Tracheal epithelial cell (primary cell): ENCODE results near the gene FOXL3. TPM values are rescaled to one million over a fixed set of nuclear protein-coding genes. Genes with fewer than 3 reads are reported as not detected.

Source experiments
- total RNA-seq: library from RNA; depleted of rRNA; stranded (reverse); fragments of >200 nt; gene quantifications from 2 replicates; pipeline ENCODE4 v1.2.1, GENCODE V29; 2014

FOXL3 gene
- total RNA-seq, result not detected in 2 replicates

GRCh38 chr7:289756-290553, at the start of gene FOXL3:
Gene FOXL3, plus strand, starts transcription at chr7:290170. Its CDS starts 0 bp downstream, at chr7:290170.

Other genes starting within 250 kb of the FOXL3 start
- 2.1 and 21.9 TPM in 2 replicates for gene FAM20C, start 97.6 kb upstream of the FOXL3 start, total RNA-seq
- 38.1 and 89.9 TPM in 2 replicates for gene PDGFA, start 229.7 kb downstream of the FOXL3 start, total RNA-seq